HG03045 (cell line): ENCODE measurements around the gene UNC13C.

Source experiments
- ATAC-seq: cut with Tn5 transposase; IDR thresholded peaks from one replicate; pipeline ENCODE4 v1.9.1; 2021; ENCODE audit warnings: mild to moderate bottlenecking, moderate library complexity; ENCODE audit not compliant: unreplicated experiment

UNC13C gene

DNA sequence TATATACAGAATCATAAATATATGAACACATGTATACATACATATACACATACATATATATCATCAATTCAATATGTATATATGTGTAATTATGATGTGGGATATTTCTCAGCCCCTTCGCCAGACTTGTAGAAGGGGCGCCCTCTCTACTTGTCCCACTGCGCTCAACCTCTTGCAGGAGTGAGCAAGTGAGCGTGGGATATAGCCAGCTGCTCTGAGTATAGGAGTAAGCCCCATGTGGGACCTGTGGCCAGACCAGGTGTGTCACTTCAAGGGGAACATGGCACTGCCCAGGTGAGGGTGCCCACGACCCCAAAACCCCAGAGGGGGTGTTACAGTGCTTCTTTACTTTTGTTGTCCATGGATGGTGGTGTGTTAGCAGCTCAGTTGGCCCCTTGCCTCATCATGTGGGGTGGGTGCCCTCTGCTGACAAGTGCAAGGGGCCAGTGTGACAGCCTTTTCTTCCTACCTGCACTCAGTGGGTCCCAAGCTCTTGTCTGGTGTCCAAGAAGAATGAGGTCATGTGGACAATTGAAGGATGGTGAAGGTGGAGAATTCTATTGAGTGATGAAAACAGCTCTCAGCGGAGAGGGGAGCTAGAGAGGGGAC, 304.1 kb downstream of the UNC13C start:
- no peak for ATAC-seq

DNA sequence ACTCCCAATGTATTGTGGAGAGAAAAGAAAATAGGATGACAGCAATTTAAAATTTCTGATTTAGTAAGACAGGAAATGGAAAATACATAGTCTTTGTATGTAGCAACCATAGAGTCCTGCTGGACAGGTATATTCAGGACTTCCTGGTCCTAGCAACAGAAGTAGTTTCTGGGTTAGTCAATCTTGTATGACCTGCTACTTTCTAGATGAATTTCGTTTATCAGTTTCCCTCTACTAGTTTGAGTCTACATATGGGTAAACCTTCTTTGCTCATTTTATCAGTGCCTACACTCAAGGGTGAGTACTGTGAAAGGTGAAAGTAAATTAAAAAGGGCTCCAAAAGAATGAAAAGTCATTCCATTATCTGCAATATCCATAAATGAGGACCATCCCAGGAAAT, 309.8 kb downstream of the UNC13C start:
- ATAC-seq: no peak

DNA sequence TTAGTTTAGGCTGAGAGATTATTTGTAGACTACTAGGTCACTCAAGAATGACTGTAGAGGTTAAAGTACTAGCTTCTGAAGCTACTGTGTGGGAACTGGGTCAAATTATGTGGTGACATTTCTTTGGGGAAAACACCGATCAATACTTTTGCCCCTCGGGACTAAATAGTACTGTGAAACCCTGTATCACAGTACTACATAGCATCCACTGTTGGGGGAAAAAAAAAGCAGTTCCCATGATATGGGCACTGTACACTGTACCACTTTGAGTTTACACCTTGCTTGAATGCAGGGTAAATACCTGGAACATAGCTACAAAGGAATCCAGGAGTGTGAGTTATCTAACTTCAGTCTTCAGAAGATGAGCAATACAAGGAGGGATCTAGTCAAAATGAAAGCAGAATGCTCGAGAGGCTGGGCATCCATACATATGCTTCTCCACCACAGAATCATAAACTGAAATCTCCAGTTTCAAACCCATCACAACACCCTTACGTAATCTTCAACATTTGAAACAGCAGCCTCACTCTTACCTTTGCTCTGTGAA, 311.4 kb downstream of the UNC13C start:
- ATAC-seq: peak; percentile 65

DNA sequence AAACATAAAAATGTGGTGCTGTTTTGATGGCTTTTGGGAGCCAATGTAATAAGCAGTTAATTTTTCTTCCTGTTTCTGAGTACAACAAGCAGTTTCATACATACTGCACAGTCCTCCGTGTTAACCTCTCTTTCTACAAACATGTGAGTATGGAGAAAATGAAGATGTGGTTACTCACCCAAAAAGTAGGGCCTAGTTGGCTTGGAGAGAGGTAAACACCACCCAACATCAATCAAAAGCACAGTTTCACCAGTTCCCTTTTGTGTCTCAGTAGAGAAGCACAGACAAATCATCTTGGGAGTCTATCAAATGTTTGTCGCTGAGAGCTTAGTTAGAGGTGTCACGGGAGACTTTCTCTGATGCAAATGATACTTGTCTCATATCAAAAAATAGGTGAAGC, 320.2 kb downstream of the UNC13C start:
- no peak for ATAC-seq

DNA sequence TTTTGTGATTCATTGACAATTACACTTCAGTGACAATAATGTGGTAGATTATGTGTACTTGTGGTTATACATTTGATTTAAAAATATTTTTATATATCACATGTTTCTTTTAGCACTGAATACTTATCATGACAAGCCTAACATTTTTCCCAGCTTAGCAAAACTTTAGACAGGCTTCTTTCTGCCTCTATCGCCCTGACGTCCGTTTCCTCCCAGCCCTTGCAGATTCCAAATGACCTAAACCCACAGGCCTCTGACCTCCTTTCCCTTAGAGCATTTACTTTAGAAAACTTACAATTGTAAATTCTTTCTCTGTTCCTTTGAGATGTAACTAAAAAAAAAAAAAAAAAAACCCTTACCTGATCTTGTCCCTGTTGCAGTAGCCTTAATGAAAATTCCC, 326.1 kb downstream of the UNC13C start:
- ATAC-seq: no peak

DNA sequence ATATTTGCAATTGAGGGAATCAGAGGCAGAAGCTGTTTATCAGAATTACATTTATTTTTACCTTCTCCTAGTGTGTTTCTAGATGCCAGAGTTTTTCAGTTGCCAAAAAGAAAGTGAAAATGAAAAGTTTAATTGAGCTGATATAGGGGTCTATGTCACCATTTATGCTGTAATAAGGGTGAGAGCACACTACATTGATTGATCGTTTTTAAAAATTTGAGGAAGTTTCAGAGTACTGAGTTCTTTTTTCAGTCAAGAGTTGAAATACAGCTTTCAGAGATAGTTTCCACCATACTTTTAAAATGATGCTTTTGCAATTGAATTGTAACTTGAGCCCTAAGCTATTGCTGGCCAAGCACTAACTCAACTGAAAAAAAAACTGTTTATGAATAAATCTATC, 326.9 kb downstream of the UNC13C start:
- no peak for ATAC-seq

DNA sequence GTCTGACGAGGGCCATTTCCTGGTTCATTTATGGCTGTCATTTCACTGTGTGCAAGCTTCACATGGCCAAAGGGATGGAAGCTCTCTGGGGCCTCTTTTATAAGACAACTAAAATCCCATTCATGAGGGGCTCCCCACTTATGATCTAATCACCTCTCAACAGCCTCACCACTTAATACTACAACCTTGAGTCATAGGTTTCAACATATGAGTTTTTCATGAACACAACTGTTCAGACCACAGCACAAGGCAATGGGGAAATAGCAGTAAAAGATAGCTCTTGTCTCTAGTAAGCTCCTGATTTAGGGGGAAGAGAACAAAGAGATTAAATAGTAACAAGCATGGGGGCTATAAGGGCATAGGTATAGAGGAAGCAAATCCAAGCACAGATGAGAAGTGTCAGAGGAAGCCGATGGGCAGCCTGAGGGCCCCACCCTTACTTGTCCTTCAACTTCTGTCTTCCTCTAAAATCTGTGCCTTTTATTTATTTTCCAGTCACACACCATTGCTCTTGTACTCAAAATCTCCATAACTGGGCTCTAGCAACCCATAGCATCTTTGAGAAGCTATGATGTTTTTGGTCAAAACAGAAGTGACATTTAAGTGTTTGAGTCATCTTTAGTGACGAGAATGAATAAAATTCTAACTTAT, 329.1 kb downstream of the UNC13C start:
- no peak for ATAC-seq

DNA sequence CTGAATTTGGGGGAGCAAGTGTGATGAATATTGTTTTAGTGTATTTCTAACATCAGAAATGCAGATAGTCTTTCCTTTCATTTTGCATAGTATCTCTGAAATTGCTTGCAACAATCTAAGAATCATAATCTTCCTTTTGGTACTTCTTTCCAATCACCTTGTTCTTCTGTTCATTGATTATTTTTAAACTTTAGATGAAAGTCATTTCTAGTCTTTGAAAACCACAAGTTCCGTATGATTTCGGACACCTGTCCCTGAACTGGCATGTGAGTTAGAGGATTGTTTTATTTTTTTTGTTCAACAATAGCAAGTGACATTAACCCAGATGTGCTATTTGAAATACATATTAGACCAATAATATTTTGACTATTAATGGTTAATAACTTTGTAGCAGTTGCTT, 329.7 kb downstream of the UNC13C start:
- ATAC-seq: no peak

DNA sequence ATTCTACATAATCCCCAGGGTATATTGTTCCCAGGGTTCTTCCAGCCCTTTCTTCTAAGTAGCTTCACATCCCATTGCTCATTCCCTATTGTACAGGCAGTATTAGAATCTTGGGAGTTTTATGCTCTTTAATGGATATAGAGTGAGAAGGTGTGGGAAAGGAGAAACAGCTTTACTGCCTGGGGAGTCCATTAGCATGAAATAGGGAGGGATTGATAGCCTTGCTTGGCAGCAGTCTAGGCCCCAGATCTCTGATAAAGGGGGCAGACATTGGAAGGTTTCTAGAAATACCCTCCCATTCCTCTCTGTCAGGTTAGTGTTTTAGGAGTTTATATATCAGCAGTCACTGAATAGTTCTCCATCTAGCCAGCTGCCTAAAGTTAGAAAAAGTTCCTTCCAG, 334.3 kb downstream of the UNC13C start:
- ATAC-seq: no peak

DNA sequence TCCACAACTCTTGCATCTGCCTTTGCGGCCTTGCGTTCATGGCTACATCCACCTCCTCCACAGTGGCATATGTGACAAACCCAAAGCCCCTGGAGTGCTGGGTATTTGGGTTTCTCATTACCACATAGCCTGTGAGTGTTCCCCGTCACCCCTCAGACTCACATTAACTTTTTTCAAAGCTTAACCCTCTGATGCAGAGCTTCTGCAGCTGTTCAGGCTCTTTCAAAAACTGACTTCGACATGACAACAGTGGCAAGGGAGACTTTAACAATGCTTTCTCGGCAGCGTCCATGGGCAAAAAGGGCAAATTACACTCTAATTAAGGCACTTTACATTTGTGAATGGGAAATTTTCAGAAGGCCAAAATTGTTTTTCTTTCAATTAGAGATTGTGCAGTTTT, 343.2 kb downstream of the UNC13C start:
- ATAC-seq: no peak

DNA sequence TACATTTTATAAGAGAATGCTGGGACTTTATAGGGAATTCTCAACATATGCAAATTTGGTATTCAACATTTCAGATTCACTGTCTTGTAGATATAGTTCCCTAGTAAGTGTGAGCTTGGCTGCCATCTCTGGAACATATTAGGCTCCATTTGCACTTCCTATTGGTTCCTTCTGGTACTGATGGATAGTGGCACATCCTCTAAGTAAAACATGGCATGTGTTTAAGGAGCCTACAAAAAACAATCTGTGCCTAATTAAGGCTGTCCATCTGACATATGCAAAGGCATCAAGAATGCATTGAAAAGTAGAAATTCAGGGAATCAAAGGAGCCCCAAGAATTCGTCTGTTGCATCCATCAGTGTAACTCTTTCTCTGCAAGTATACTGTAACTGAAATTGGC, 344.1 kb downstream of the UNC13C start:
- no peak for ATAC-seq

DNA sequence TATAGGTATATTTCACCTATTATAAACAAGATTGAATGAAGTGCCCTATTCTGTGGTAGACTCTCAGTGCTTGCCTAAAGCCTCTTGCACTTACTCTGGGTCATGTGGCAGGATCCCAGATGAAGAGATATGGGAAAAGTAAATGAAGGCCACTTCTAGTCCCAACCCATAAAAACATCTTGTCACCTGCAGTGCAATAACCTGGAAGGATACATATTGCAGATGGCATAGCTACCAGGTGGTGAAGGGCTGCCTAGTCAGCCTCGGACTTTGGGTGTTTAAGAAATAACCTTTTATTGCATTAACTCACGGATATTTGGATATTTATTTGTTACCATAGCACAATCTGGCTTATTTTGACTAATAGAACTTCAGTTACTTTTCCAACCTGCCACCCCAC, 367.1 kb downstream of the UNC13C start:
- ATAC-seq: no peak

DNA sequence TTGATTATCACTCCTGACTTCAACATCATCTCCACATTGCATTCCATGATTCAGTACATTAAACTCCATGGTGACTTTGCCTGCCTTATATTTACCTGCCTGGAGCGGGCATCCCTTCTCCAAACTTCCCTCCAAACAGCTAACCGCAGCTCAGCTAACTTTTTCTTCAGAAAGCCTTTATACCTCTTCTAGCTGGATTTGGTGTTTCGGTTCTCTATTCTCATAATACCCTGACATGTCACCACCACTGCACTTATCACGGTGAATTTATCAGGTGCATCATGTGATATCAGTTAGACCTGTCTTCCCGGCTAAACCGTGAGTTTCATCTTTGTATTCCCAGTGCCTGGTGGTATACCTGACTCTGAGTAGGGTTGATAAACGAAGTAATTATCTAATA, 367.6 kb downstream of the UNC13C start:
- no peak for ATAC-seq

DNA sequence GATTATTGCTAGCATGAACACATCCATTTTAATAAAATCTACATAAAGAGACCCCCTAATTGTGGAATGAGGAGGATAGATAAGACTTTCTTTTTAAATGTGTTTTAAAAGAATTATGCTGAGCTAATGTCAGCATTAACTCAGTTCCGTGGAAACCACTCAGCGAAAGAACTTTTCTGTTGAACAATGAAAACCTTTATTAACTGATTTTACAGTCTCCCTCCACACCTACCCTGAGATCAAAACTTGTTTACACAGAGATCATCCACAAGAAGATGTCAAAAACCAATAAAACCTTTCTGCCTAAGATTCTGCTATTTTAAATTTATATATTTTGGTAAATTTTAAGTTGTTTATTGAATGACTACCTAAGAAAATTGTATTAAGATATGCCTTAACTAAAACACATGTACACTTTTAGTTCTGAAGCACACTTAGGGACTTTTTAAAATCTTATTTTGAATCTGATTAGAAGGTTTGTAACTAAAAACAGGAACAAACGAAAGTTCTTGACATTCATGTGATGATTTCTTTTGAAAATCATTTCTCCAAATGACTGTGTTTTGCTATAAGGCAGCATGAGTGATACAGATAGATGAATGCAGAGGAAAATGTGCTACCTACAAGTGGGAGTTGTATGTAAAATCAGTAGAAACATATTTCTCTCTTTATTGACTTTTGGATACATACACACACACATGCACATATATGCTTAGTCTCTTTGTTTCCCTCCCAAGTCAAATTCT, 369.0 kb downstream of the UNC13C start:
- no peak for ATAC-seq

DNA sequence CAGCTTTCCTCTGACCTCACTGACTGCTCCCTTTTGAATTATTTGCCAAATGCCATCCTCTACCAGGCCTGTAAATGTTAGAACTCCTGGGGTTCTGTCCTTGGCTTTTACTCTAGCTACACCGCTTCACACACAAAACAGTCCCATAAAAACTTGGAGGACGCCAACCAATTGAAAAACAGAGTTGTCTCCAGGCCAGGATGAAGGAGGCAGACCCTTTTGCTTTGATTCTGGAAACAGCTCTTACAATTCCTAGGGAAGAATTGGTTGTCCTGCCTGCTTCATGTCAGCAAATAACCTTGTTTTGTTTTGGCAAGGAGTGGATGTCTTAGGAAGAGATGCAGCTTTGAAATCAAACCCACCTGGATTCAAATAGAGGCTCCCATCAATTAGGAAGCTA, 375.5 kb downstream of the UNC13C start:
- ATAC-seq: no peak

DNA sequence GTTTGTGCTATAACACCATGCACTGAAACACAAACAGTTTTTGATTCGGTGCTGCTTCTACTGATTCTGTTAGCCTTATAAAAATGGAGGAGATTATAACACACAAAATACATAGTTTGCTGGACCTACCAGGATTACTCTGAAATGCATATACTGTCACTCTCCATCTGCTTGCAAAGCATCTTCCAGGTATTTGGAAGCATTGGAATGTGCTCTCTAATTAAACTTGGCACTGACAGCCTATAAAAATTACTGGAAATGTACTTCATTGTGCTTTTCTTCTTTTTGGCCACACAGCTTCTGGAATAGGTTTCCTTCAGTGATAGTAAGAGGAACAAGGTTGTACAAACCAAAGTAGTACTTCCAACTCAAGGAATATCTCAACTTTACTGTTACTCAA, 376.1 kb downstream of the UNC13C start:
- ATAC-seq: no peak

DNA sequence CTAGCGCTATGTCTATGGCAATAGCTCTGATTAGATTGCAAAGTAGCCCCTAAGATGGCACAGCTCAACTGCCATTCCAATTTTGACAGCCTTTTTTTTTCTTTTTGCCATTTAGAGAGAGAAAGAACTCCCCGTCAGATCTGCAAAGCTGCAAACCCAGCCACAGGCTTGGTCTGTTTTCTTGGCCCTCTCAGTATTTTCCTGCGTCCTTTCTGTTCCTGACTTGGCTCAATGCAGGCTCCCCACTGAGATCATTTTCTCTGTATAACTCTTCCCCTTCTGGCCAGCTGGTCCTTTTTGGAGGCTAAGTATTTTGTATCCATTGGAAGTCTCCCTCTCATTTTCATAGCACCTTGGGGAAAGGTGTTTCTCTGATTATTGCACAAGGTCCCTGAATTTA, 386.7 kb downstream of the UNC13C start:
- no peak for ATAC-seq

DNA sequence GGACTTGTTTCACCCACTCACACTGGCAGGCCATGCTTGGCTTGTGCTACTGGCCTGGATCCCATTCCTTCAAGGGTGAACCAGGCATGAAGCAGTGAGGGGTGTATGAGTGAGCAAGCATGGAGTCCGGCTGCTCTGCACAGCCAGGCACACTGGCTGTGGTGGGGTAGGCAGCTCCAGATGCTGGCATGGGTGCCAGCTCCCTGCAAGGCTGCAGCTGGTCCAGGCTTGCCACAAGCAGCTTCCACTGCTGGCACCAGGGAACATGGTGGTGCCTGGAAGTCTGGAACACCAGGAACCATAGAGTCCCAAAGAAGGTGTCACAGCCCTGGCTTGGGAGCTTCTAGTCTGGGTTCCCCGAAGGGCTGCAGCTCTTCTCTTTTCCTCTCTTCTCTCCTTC, 395.1 kb downstream of the UNC13C start:
- no peak for ATAC-seq

DNA sequence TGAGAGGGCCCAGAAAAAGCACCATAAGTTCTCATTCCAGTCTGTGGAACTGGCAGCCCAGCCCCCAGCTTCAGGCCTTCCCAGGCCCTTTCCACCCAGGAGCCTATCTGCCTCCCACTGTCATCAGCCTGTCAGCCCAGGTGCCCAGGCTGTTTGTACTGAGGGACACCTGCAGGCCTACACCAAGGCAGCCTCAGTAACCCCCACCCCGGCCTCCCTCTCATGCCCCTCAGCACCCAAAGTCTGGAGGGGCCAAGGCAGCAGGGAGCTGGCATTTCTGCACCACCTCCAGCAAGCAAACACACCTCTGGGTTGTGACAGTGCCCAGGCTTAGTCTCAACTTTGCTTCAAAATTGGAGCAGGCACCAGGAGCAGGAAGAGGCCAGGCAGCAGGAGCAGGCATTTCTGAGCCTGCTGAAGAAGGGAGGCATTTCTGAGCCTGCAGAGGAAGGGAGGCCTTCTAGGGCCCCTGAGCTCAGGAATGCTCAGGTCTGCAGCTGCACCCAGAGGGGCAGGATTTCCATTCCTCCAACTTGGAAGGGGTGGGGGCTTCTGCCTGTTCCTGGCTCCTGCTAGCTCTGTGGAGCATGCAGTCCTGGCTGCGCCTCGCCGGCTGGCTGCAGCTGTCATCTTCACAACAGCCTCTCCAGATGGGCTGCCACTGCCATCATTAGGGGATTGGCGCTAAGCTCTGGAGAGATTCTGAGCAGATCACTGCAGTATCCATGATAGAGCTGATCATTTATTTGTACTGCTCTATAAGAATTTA, 396.1 kb downstream of the UNC13C start:
- ATAC-seq: no peak

DNA sequence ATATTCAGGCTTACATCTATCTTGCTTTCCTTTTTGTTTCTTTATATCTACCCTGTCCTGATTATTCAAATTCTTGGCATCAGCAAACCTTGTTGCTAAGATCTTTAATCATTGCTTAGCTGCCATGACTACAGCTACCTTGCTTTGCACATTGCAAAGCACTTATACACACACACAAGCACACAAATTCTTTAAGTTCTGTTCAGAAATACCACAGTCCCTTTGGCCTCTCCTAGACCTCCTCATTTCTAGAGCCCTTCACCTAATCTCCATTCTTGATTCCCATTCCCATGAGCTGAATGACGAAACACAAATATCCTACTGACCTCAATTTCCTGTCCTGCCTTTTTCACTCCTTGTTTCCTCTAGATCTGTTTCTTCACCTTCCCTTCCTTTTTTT, 409.6 kb downstream of the UNC13C start:
- ATAC-seq: no peak

DNA sequence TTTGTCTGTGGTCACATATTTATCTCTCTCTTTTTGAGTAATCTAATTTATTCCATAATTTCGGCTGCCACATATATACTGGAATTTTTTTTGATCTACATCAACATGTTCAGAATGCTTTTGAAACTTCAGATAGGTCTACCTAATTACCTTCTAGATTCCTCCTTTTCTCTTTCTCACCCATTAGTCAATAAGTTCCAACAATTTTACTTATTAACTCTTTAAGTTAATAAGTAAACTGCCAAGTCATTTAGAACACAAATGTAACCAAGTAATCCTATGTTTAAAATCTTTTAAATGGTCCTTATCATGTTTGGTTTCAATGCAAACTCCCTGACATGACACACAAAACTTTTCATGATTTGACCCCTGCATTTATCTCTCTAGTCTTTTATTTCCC, 410.5 kb downstream of the UNC13C start:
- ATAC-seq: no peak
